HEK293T (cell line): Measurements from ENCODE around the gene DEFB124.

ENCODE experiments used
- FOXA1 ChIP-seq: fragments of 450-650 bp; IDR thresholded peaks from 2 replicates; pipeline ENCODE4 v1.6.1; 2016; ENCODE audit warnings: mild to moderate bottlenecking
- FOXK2 ChIP-seq: fragments of 450-650 bp; IDR thresholded peaks from 2 replicates; pipeline ENCODE4 v1.6.1; 2016; ENCODE audit warnings: mild to moderate bottlenecking
- NFRKB ChIP-seq: fragments of 450-650 bp; IDR thresholded peaks from 2 replicates; pipeline ENCODE4 v1.6.1; 2016; ENCODE audit warnings: mild to moderate bottlenecking, moderate library complexity

DNA sequence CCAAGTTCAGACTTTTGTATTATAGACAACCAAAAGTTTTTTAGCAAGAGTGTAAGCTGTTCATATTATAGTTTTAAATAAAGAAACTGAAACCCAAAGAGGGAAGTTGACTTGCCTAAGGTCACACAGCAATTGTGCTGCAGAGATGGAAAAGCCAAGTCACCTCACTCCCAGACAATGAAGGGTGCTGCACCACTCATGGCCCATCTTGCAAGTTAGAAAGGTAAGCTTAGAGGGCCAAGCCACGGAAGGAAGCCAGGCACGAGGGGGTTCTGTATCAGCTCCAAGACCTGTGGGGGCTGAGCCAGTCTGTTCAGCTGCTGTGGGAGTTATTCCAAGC lies 860 bp downstream of the DEFB124 start:
- TF ChIP-seq FOXA1: no peak
- no peak for TF ChIP-seq FOXK2
- no peak for TF ChIP-seq NFRKB
